H9 (cell line): Measurements from ENCODE around the gene CROCC2. TPM values are rescaled to one million over a fixed set of nuclear protein-coding genes. Genes with fewer than 3 reads are reported as not detected.

Experiments
- DNase-seq: peaks from one replicate; pipeline ENCODE4 v3.0.0-alpha.2; 2017
- H2AFZ ChIP-seq: one replicate; pipeline ENCODE4 v1.6.1; 2013; ENCODE audit warnings: mild to moderate bottlenecking, low read length, control low read depth, moderate library complexity
- H2AK5ac ChIP-seq: 2 replicates; pipeline ENCODE4 v1.6.1; 2013; ENCODE audit warnings: low read length, control low read depth, mixed read lengths; ENCODE audit not compliant: insufficient read length
- H2BK120ac ChIP-seq: one replicate; pipeline ENCODE4 v1.6.1; 2013; ENCODE audit warnings: low read depth, mild to moderate bottlenecking, low read length, control low read depth, inconsistent platforms; ENCODE audit not compliant: poor library complexity, severe bottlenecking
- H2BK12ac ChIP-seq: 2 replicates; pipeline ENCODE4 v1.6.1; 2013; ENCODE audit warnings: low read length, control low read depth, mixed read lengths, low read depth; ENCODE audit not compliant: insufficient read length
- H2BK15ac ChIP-seq: 2 replicates; pipeline ENCODE4 v1.6.1; 2013; ENCODE audit warnings: low read depth, low read length, control low read depth
- H2BK20ac ChIP-seq: one replicate; pipeline ENCODE4 v1.6.1; 2013; ENCODE audit warnings: low read depth, mild to moderate bottlenecking, low read length, control low read depth, inconsistent platforms; ENCODE audit not compliant: poor library complexity, severe bottlenecking
- H2BK5ac ChIP-seq: 2 replicates; pipeline ENCODE4 v1.6.1; 2013; ENCODE audit warnings: low read length, control low read depth, mixed read lengths; ENCODE audit not compliant: insufficient read length
- H3K14ac ChIP-seq: 2 replicates; pipeline ENCODE4 v1.6.1; 2013; ENCODE audit warnings: low read length, control low read depth; ENCODE audit not compliant: insufficient read depth
- H3K18ac ChIP-seq: 2 replicates; pipeline ENCODE4 v1.6.1; 2013; ENCODE audit warnings: low read depth, mild to moderate bottlenecking, mixed read lengths, low read length, control low read depth; ENCODE audit not compliant: insufficient read length
- H3K23ac ChIP-seq: 2 replicates; pipeline ENCODE4 v1.6.1; 2013; ENCODE audit warnings: low read length, control low read depth, mixed read lengths, low read depth; ENCODE audit not compliant: insufficient read length
- H3K23me2 ChIP-seq: 2 replicates; pipeline ENCODE4 v1.6.1; 2013; ENCODE audit warnings: low read depth, mild to moderate bottlenecking, mixed read lengths, low read length, control low read depth; ENCODE audit not compliant: insufficient read length, poor library complexity, severe bottlenecking
- H3K27ac ChIP-seq: 2 replicates; pipeline ENCODE4 v1.5.1; 2013; ENCODE audit warnings: low read length, control low read depth, mixed read lengths, low read depth; ENCODE audit not compliant: insufficient read length
- H3K27me3 ChIP-seq: 2 replicates; pipeline ENCODE4 v1.6.1; 2013; ENCODE audit warnings: low read length, control low read depth, inconsistent platforms; ENCODE audit not compliant: insufficient read depth
- H3K4ac ChIP-seq: 2 replicates; pipeline ENCODE4 v1.6.1; 2013; ENCODE audit warnings: low read depth, mild to moderate bottlenecking, control low read depth, inconsistent platforms, low read length, moderate library complexity
- H3K4me1 ChIP-seq: 2 replicates; pipeline ENCODE4 v1.6.1; 2013; ENCODE audit warnings: low read length, control low read depth, inconsistent platforms; ENCODE audit not compliant: insufficient read depth
- H3K4me2 ChIP-seq: 2 replicates; pipeline ENCODE4 v1.6.1; 2013; ENCODE audit warnings: low read length, control low read depth, mixed read lengths; ENCODE audit not compliant: insufficient read length, insufficient read depth
- H3K56ac ChIP-seq: 2 replicates; pipeline ENCODE4 v1.6.1; 2013; ENCODE audit warnings: low read depth, mild to moderate bottlenecking, mixed read lengths, low read length, control low read depth; ENCODE audit not compliant: insufficient read length
- H3K79me1 ChIP-seq: 2 replicates; pipeline ENCODE4 v1.6.1; 2013; ENCODE audit warnings: low read depth, mild to moderate bottlenecking, moderate library complexity, low read length, control low read depth, inconsistent platforms; ENCODE audit not compliant: insufficient read depth, poor library complexity, severe bottlenecking
- H3K79me2 ChIP-seq: 2 replicates; pipeline ENCODE4 v1.6.1; 2013; ENCODE audit warnings: low read length, control low read depth, inconsistent platforms; ENCODE audit not compliant: insufficient read depth
- H3K9ac ChIP-seq: 2 replicates; pipeline ENCODE4 v1.6.1; 2013; ENCODE audit warnings: low read length, control low read depth, mixed read lengths; ENCODE audit not compliant: insufficient read length; ENCODE audit errors: extremely low read depth
- H3K9me3 ChIP-seq: one replicate; pipeline ENCODE4 v1.6.1; 2013; ENCODE audit warnings: low read depth, low read length, inconsistent platforms; ENCODE audit not compliant: control insufficient read depth
- H3T11ph ChIP-seq: one replicate; pipeline ENCODE4 v1.6.1; 2013; ENCODE audit warnings: mild to moderate bottlenecking, low read length, control low read depth, inconsistent platforms
- H4K20me1 ChIP-seq: one replicate; pipeline ENCODE4 v1.6.1; 2013; ENCODE audit not compliant: control insufficient read depth, insufficient read length, insufficient read depth
- H4K5ac ChIP-seq: 2 replicates; pipeline ENCODE4 v1.6.1; 2013; ENCODE audit warnings: low read depth, mild to moderate bottlenecking, mixed read lengths, low read length, control low read depth; ENCODE audit not compliant: insufficient read length
- H4K8ac ChIP-seq: replicated peaks from 2 replicates; pipeline ENCODE4 v1.6.1; 2013; ENCODE audit warnings: low read length, control low read depth, mixed read lengths, low read depth; ENCODE audit not compliant: insufficient read length
- H4K91ac ChIP-seq: 2 replicates; pipeline ENCODE4 v1.6.1; 2013; ENCODE audit warnings: low read depth, mild to moderate bottlenecking, moderate library complexity, mixed read lengths, low read length, control low read depth; ENCODE audit not compliant: insufficient read length
- H3K27ac Mint-ChIP-seq, 3 experiments: 2 replicates in 2 of 3; 3 replicates in 1 of 3; pipeline ENCODE4 v1.8.0; 2020 to 2021; ENCODE audit warnings: mixed read lengths in 3 of 3, mild to moderate bottlenecking in 1 of 3, moderate library complexity in 1 of 3
- H3K27me3 Mint-ChIP-seq: 2 replicates; pipeline ENCODE4 v1.8.0; 2021; ENCODE audit warnings: low read depth, mild to moderate bottlenecking, moderate library complexity, mixed read lengths
- H3K36me3 Mint-ChIP-seq, 3 experiments: 2 replicates in 2 of 3; 3 replicates in 1 of 3; pipeline ENCODE4 v1.8.0; 2020 to 2021; ENCODE audit warnings: low read depth in 3 of 3, mixed read lengths in 3 of 3; ENCODE audit not compliant: insufficient read depth in 1 of 3
- H3K4me1 Mint-ChIP-seq, 2 experiments: 2 replicates each; pipeline ENCODE4 v1.8.0; 2020; ENCODE audit warnings: mixed read lengths in 2 of 2
- H3K4me3 Mint-ChIP-seq, 2 experiments: 2 replicates in 1 of 2; 3 replicates in 1 of 2; pipeline ENCODE4 v1.8.0; 2020 to 2021; ENCODE audit warnings: mild to moderate bottlenecking in 2 of 2, mixed read lengths in 2 of 2, moderate library complexity in 1 of 2
- H3K9me3 Mint-ChIP-seq, 2 experiments: 2 replicates in 1 of 2; 3 replicates in 1 of 2; pipeline ENCODE4 v1.8.0; 2020; ENCODE audit warnings: mild to moderate bottlenecking in 2 of 2, mixed read lengths in 2 of 2, moderate library complexity in 1 of 2
- CTCF ChIP-seq: fragments of 200-600 bp; sonication (generic); conservative IDR thresholded peaks from 3 replicates; pipeline ENCODE4 v1.8.0; 2021; ENCODE audit warnings: antibody characterized with exemption, mild to moderate bottlenecking
- WGBS: extraction: QIAGEN DNeasy Blood & Tissue Kit; methylation state at CpG from one replicate; pipeline ENCODE4 v1.1.7; 2013; ENCODE audit warnings: missing lambda C conversion rate, low lambda C conversion rate, mixed read lengths; ENCODE audit not compliant: insufficient read length; ENCODE audit errors: extremely low coverage; 5-methylcytosine and 5-hydroxymethylcytosine counted together
- total RNA-seq: library from RNA; stranded (reverse); gene quantifications from 2 replicates; pipeline ENCODE4 v1.2.1, GENCODE V29; 2021

The CROCC2 gene
- total RNA-seq, 1 experiment from 2014 or later: not detected

GRCh38 chr2:240972201-240972600 lies 66.1 kb downstream of the CROCC2 start:
- no peak overlapping the region for H3K27ac ChIP-seq
- H2AFZ ChIP-seq: no peak overlapping the region
- no peak for DNase-seq
- no peak overlapping the region for H3K4me3 Mint-ChIP-seq
- no peak overlapping the region for H2BK15ac ChIP-seq
- H3K27me3 Mint-ChIP-seq: peaks cover 24% of the 10 kb centered on the region
- H3K18ac ChIP-seq: no peak overlapping the region
- no peaks in the 10 kb centered on the region for H3K9me3 ChIP-seq
- no peak overlapping the region for H3K23ac ChIP-seq
- H3K4me1 Mint-ChIP-seq: no peaks in the 10 kb centered on the region
- no peak overlapping the region for H3T11ph ChIP-seq
- H2BK20ac ChIP-seq: no peak overlapping the region
- H4K91ac ChIP-seq: no peak overlapping the region
- no peaks in the 10 kb centered on the region for H4K20me1 ChIP-seq
- no peak overlapping the region for H3K14ac ChIP-seq
- H4K8ac ChIP-seq: no peak overlapping the region
- no peaks in the 10 kb centered on the region for H3K79me2 ChIP-seq
- WGBS: no CpG with 5 or more reads among the region's 11 CpGs
- H3K9me3 Mint-ChIP-seq: no peaks in the 10 kb centered on the region
- H3K27ac Mint-ChIP-seq: no peak overlapping the region
- no peak overlapping the region for H3K4ac ChIP-seq
- H3K27me3 ChIP-seq: no peaks in the 10 kb centered on the region
- H3K4me2 ChIP-seq: no peak overlapping the region
- no peaks in the 10 kb centered on the region for H3K79me1 ChIP-seq
- no peaks in the 10 kb centered on the region for H3K4me1 ChIP-seq
- no peak overlapping the region for H2BK12ac ChIP-seq
- no peak for TF ChIP-seq CTCF
- no peaks in the 10 kb centered on the region; a peak in 1 of 7 replicates for H3K36me3 Mint-ChIP-seq
- H3K9ac ChIP-seq: no peak overlapping the region
- H2BK120ac ChIP-seq: no peak overlapping the region
- H2BK5ac ChIP-seq: no peak overlapping the region
- no peaks in the 10 kb centered on the region for H3K23me2 ChIP-seq
- H4K5ac ChIP-seq: no peak overlapping the region
- H3K56ac ChIP-seq: no peak overlapping the region
- H2AK5ac ChIP-seq: no peak overlapping the region
